Hepatocyte (in vitro differentiated cells): ENCODE data around the gene IL16.

Experiments
- EZH2 ChIP-seq: fragments of 200-600 bp; sonication (generic); IDR thresholded peaks from 2 replicates; pipeline ENCODE4 v1.6.1; 2016; ENCODE audit warnings: antibody characterized with exemption, mild to moderate bottlenecking, borderline replicate concordance
- TF ChIP-seq, protein P1 (sequence below): fragments of 200-600 bp; sonication (generic); IDR thresholded peaks from 2 replicates; pipeline ENCODE4 v1.5.1; 2016; ENCODE audit warnings: antibody characterized with exemption, mild to moderate bottlenecking; ENCODE audit not compliant: poor library complexity

DNA sequence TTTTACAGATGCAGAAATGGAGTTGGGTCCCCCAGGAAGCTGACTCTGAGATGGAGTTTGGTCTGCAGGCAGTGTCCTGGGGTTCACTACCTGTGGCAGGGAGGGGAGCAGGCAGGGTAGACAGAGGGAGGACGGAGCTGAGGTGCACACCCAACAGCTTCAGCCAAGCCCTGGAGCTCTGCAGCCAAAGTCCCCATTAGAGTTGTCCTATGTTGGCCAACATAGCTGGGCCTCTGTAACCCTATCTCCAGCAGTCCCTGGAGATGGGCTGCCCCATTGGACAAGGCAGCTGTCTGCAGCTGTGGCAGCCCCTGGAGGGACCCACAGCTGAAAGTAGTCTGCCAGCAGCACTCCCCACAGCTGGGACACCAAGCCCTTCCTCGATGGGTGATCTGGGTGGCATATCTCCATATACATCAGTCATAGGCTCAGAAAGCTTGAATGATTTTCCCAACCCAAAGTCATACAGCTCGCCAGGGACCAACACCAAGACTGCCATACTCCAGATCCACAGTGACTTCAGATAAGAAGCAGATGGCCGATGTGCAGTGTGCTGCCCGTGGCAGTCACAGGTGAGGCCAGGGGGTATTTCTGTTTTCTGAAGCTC is 95.3 kb downstream of the IL16 start:
- TF ChIP-seq, protein P1, sequence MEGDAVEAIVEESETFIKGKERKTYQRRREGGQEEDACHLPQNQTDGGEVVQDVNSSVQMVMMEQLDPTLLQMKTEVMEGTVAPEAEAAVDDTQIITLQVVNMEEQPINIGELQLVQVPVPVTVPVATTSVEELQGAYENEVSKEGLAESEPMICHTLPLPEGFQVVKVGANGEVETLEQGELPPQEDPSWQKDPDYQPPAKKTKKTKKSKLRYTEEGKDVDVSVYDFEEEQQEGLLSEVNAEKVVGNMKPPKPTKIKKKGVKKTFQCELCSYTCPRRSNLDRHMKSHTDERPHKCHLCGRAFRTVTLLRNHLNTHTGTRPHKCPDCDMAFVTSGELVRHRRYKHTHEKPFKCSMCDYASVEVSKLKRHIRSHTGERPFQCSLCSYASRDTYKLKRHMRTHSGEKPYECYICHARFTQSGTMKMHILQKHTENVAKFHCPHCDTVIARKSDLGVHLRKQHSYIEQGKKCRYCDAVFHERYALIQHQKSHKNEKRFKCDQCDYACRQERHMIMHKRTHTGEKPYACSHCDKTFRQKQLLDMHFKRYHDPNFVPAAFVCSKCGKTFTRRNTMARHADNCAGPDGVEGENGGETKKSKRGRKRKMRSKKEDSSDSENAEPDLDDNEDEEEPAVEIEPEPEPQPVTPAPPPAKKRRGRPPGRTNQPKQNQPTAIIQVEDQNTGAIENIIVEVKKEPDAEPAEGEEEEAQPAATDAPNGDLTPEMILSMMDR: no peak
- no peak for TF ChIP-seq EZH2
